Measurements from ENCODE around the gene LHX4. TPM values are rescaled to one million over a fixed set of nuclear protein-coding genes. Genes with fewer than 3 reads are reported as not detected.
A peak's percentile ranks its signal among the peaks of the same experiment; 100 is the strongest.

LHX4 gene
- total RNA-seq, 3 donors from 2014 or later, result 0.41 to 2.5 (median 0.89) TPM

- intact Hi-C loops (cut with DNase I, micrococcal nuclease), result no loop called here
- DNase-seq (peak in 1 of 3 donors; percentile 12), ATAC-seq (no peak)
- no peaks in the 10 kb centered on the region for H3K4me1 ChIP-seq (ENCODE audit: low read depth)
- no peaks in the 10 kb centered on the region for H3K9me3 ChIP-seq
- no peaks in the 10 kb centered on the region for H3K36me3 ChIP-seq (ENCODE audit: low read depth)
- TF ChIP-seq CTCF (IDR thresholded peaks at IDR 0.05), result no peak
- no peak overlapping the region for H3K4me3 ChIP-seq
These were observed 13.6 kb downstream of the LHX4 start for GRCh38 chr1:180243517-180244221.

GRCh38 chr1:180244840-180245239, 14.8 kb downstream of the LHX4 start:
- H3K4me1 ChIP-seq (ENCODE audit: low read depth), result no peaks in the 10 kb centered on the region
- TF ChIP-seq CTCF (IDR thresholded peaks at IDR 0.05), result no peak
- H3K9me3 ChIP-seq, result no peaks in the 10 kb centered on the region
- DNase-seq (peak in 1 of 3 donors; percentile 36), ATAC-seq (peak; percentile 43)
- H3K36me3 ChIP-seq (ENCODE audit: low read depth), result no peaks in the 10 kb centered on the region
- no peak overlapping the region for H3K4me3 ChIP-seq
- intact Hi-C loops (cut with DNase I, micrococcal nuclease), result no loop called here

GRCh38 chr1:180246579-180246978, 16.5 kb downstream of the LHX4 start:
- DNase-seq (no peak), ATAC-seq (no peak)
- H3K4me3 ChIP-seq, result no peak overlapping the region
- H3K9me3 ChIP-seq, result no peaks in the 10 kb centered on the region
- no peak for TF ChIP-seq CTCF (IDR thresholded peaks at IDR 0.05)
- H3K36me3 ChIP-seq (ENCODE audit: low read depth), result no peaks in the 10 kb centered on the region
- H3K4me1 ChIP-seq (ENCODE audit: low read depth), result no peaks in the 10 kb centered on the region
- intact Hi-C loops (cut with DNase I, micrococcal nuclease), result no loop called here

- Histone ChIP-seq H3K36me3 (ENCODE audit: low read depth) (no peaks in the 10 kb centered on the region), H3K9me3 (no peaks in the 10 kb centered on the region), H3K4me1 (ENCODE audit: low read depth) (no peaks in the 10 kb centered on the region), H3K4me3 (no peak overlapping the region)
- no peak for DNase-seq
- TF ChIP-seq CTCF (IDR thresholded peaks at IDR 0.05), result no peak
- ATAC-seq, result no peak
- intact Hi-C loops (cut with DNase I, micrococcal nuclease), result no loop called here
These were observed 17.0 kb downstream of the LHX4 start for GRCh38 chr1:180247061-180247460.

- ATAC-seq, result no peak
- H3K4me1 ChIP-seq (ENCODE audit: low read depth), result no peaks in the 10 kb centered on the region
- intact Hi-C loops (cut with DNase I, micrococcal nuclease), result no loop called here
- TF ChIP-seq CTCF (IDR thresholded peaks at IDR 0.05), result no peak
- no peak overlapping the region for H3K4me3 ChIP-seq
- DNase-seq, result no peak
- no peaks in the 10 kb centered on the region for H3K36me3 ChIP-seq (ENCODE audit: low read depth)
- H3K9me3 ChIP-seq, result no peaks in the 10 kb centered on the region
These were observed 17.5 kb downstream of the LHX4 start for GRCh38 chr1:180247580-180247979.
